Subcutaneous adipose tissue (tissue), 4 donors: ENCODE results near the gene ERGIC3. TPM values are rescaled to one million over a fixed set of nuclear protein-coding genes. Genes with fewer than 3 reads are reported as not detected.

ENCODE experiments used
- total RNA-seq, 4 donors: library from RNA; depleted of rRNA; stranded (reverse); fragments of >200 nt; gene quantifications; one replicate each; pipeline ENCODE4 v1.1.0, GENCODE V29; 2016
- TF ChIP-seq, protein P1 (sequence below): fragments of 450-650 bp; IDR thresholded peaks from one replicate; pipeline ENCODE4 v1.5.1; 2016; ENCODE audit warnings: low read depth, mild to moderate bottlenecking, control low read depth, antibody characterized with exemption, moderate library complexity

Gene ERGIC3
- total RNA-seq, 4 donors from 2014 or later = 99.9 to 207 (median 181) TPM

DNA sequence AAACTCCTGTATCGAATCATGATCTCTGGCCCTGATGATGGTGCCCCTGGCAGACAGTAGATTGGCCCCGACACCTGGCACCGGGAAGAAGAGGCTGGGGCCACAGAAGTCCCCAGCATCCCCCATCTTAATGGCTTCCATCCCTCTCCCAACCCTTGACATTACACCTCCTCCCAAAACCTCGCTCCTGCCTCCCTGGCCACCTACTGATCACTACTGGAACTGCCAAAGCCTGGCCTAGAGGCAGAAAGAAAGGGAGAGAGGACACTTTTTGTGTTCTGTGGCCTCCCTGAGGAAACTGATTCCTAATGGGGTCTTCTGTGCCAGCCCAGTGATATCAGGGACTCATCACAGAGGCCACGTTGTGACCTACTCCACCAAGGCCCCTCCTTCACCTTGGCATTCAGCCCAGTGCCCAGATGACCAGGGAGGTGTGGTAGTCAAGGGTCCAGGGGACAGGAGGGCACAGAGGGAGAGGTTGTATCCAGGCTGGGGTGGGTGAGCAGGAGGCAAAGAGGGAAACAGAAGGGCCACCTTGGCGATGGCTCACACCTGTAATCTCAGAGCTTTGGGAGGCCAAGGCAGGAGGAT, 18.5 kb upstream of the ERGIC3 start:
- TF ChIP-seq, protein P1, sequence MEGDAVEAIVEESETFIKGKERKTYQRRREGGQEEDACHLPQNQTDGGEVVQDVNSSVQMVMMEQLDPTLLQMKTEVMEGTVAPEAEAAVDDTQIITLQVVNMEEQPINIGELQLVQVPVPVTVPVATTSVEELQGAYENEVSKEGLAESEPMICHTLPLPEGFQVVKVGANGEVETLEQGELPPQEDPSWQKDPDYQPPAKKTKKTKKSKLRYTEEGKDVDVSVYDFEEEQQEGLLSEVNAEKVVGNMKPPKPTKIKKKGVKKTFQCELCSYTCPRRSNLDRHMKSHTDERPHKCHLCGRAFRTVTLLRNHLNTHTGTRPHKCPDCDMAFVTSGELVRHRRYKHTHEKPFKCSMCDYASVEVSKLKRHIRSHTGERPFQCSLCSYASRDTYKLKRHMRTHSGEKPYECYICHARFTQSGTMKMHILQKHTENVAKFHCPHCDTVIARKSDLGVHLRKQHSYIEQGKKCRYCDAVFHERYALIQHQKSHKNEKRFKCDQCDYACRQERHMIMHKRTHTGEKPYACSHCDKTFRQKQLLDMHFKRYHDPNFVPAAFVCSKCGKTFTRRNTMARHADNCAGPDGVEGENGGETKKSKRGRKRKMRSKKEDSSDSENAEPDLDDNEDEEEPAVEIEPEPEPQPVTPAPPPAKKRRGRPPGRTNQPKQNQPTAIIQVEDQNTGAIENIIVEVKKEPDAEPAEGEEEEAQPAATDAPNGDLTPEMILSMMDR = no peak

DNA sequence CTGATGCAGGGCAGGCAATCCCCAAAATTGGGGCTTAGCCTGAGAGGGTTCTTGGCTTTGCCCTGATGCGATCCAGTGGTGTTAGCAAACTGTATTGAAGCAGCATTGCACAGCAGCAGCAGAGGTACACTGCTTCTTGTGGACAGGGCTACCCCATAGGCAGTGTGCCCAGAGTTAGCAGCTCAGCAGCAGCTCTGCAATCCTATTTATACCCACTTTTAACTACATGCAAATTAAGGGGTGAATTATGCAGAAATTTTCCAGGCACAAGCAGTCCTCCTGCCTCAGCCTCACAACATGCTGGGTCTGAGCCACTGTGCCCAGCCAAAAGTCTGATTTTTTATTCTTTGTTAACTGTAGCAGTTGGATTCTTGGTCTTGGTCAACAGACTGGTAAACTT, 16.2 kb upstream of the ERGIC3 start:
- TF ChIP-seq, protein P1 = no peak

DNA sequence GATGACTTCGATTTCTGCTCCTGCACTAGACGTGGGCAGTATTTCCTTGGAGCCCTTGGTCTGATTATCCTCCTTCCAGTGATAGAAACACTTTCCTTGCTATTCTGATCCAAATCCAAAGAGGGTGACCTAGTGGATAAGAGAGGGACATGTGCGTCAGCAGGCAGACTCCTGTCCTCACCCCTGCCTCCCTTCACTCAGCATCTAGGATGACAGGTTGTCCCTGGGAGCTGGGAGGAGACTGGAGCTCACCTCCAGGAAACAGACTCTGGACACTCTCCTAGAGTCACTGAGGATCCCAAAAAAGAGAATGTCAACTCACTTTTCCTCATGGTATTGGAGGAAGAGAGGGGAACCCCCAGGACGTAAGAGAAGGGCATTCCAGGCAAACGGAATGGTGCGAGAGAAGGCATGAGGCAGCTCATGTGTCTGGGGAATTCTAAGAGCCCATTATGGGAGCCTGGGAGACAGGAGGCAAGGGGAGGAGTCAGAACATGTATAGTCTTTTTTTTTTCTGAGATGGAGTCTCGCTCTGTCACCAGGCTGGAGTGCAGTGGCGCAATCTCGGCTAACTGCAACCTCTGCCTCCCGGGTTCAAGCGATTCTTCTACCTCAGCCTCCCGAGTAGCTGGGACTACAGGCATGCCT, 14.6 kb upstream of the ERGIC3 start:
- TF ChIP-seq, protein P1 = no peak

DNA sequence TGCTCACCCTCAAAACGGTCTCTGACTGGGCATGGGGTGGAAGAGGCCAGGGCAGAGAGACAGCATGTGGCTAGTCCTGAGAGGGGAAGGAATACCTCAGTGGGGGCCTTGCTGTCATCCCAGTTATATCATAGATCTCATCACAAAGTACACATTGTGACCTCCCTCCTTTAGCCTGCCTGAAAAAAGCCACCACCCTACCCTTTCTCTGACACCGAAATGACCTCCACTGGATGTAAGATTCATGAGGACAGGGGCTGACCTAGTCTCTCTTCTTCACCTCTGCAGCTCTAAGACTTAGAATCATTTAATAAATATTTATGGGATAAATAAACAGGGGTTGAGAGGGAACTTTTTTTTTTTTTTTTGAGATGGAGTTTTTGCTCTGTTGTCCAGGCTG, 12.3 kb upstream of the ERGIC3 start, which contains the start of gene C20orf173:
Gene C20orf173 (minus strand): TSS at position 101 of the 400 bp plus-strand sequence. CDS start 279 bp downstream, outside the sequence.
- TF ChIP-seq, protein P1 = no peak

DNA sequence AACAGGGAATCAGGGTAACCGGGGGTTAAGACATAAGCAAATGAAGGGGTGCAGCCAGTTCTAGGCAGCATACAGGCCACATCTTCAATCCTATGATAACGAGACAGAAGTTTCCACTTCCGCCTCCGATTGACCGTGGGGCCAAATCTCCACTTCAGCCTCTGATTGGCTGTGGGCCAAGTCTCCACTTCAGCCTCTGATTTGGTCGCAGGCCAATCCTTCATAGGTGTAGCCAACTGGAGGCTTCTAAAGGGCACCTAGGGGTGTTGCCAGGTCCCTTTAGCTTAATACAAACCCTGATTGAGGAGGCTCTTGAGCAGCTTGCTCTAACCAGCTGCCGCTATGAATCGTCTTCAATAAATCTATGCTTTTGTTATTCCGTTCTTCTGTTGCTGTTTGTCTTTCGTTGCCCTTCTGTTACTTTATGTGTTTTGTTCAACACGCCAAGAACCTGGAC, 2.1 kb upstream of the ERGIC3 start:
- TF ChIP-seq, protein P1 = no peak

DNA sequence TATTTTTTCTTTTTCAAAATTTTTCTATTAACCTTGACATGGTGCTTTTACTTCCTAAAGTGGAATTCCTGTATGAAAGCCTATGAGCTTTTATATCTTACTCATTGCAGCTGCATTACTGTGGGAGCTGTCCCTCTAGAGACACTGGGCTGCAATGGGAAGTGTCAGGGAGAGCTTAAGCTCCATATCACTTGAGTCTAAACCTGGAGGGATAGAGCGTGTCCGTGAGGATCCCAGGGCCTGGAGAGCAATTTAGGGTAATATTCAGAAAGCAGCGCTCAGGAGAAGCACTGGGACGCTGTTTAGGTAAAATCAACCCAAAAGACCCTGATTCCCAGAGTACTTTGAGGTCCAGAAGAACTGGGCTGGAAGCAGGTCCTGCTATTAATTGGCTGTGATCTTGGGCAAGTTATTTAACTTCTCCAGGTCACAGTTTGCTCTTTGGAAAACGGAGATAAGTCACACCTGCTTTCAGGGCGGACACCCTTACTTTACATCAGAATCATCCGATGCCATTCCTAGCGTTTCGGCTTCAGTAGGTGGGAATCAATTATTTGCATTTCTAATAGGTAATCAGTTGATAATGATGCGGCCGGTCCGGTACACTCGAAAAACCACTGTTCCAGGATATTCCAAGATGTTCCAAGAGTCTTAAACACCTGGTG, 628 bp upstream of the ERGIC3 start:
- TF ChIP-seq, protein P1 = no peak

DNA sequence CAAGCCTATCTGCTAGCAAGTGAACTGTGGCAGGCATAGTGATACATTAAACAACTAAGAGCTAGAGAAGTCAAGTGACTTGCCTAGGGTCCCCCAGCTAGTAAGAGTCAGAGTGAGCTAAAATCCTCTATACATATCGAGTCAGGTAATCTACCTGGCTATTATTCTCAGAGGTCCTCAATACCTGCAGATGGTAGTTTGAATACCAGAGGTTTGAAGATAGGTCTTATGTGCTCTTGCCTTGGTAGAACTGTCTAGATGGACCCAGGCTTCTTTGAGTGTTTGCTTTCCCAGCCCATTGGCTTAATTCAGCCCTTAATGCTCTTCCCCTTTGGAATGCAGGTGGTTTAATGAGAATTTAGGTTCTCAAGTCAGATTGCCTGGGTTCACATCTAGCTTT, 1.1 kb downstream of the ERGIC3 start:
- TF ChIP-seq, protein P1 = no peak
